HCT116 (cell line): ENCODE measurements around the gene OPN5. TPM values are rescaled to one million over a fixed set of nuclear protein-coding genes. Genes with fewer than 3 reads are reported as not detected.

Source experiments
- ATAC-seq: fragments of 200-7000 bp; cut with Tn5 transposase; 2 replicates; pipeline ENCODE4 v1.9.1; 2020; ENCODE audit warnings: mild to moderate bottlenecking, moderate library complexity
- BruUV-seq: library from RNA; stranded (reverse); fragments of 400-500 nt; replicated peaks from 2 replicates; lab custom pipeline; 2021; lab: Mats Ljungman, UMichigan
- CTCF ChIA-PET: fragments of 300-600 bp; sonication (Branson Sonifier 250); formaldehyde crosslinking; loops from one replicate; lab custom pipeline; 2021; ENCODE audit warnings: antibody characterized with exemption; lab: Charles Lee
- POLR2A ChIA-PET: fragments of 300-600, 350-600 bp; sonication (Branson Sonifier 250); formaldehyde crosslinking; loops from one replicate; lab custom pipeline; 2021; ENCODE audit warnings: antibody characterized with exemption; lab: Charles Lee
- RAD21 ChIA-PET, 2 experiments: fragments of 300-600 bp; sonication (Branson Sonifier 250); formaldehyde crosslinking; loops; one replicate each; lab custom pipeline; 2023; ENCODE audit warnings: low total read pairs in 2 of 2; ENCODE audit not compliant: uncharacterized antibody in 2 of 2, unreplicated experiment in 2 of 2, low non-redundant PET in 1 of 2; lab: Charles Lee
- DNase-seq: peaks from one replicate; pipeline ENCODE4 v3.0.0-alpha.2; 2010; ENCODE audit warnings: low read depth, low spot score
- H2AFZ ChIP-seq: fragments of 200-600 bp; shearing (Covaris generic), sonication (generic); 2 replicates; pipeline ENCODE4 v1.6.1; 2017; ENCODE audit warnings: low read depth, mixed run types, mixed read lengths, antibody characterized with exemption, low read length; ENCODE audit not compliant: poor library complexity, severe bottlenecking
- H3K27ac ChIP-seq: 2 replicates; pipeline ENCODE4 v1.5.1; 2012; ENCODE audit warnings: low read depth, low read length
- H3K27me3 ChIP-seq: fragments of 200-600 bp; sonication (generic); 2 replicates; pipeline ENCODE4 v1.6.1; 2016; ENCODE audit warnings: mixed run types, low read length, mixed read lengths; ENCODE audit not compliant: insufficient read depth
- H3K36me3 ChIP-seq, 2 experiments: fragments of 200-500 bp in 1 of 2; fragments of 200-600 bp in 1 of 2; sonication (Bioruptor generic) in 1 of 2; sonication (generic) in 1 of 2; 2 replicates each; pipeline versions ENCODE4 v1.5.1 to v1.6.1; 2014 to 2016; ENCODE audit warnings: low read length in 2 of 2, inconsistent platforms in 1 of 2, mixed read lengths in 1 of 2, mixed run types in 1 of 2; ENCODE audit not compliant: insufficient read depth in 2 of 2, control insufficient read depth in 1 of 2
- H3K4me1 ChIP-seq, 2 experiments: fragments of 200-600 bp in 1 of 2; sonication (generic) in 1 of 2; 2 replicates each; pipeline versions ENCODE4 v1.5.1 to v1.6.1; 2012 to 2017; ENCODE audit warnings: low read length in 2 of 2, inconsistent platforms in 1 of 2, mild to moderate bottlenecking in 1 of 2, mixed read lengths in 1 of 2, mixed run types in 1 of 2, moderate library complexity in 1 of 2; ENCODE audit not compliant: insufficient read depth in 2 of 2, control insufficient read depth in 1 of 2
- H3K4me2 ChIP-seq: fragments of 200-600 bp; sonication (generic); 2 replicates; pipeline ENCODE4 v1.6.1; 2017; ENCODE audit warnings: mixed run types, low read length, mixed read lengths
- H3K4me3 ChIP-seq, 2 experiments: fragments of 200-600 bp in 1 of 2; sonication (generic) in 1 of 2; replicated peaks in 1 of 2; 2 replicates each; pipeline ENCODE4 v1.5.1; 2011 to 2016; ENCODE audit warnings: low read length in 2 of 2, control low read depth in 1 of 2, low read depth in 1 of 2, mild to moderate bottlenecking in 1 of 2, mixed read lengths in 1 of 2, mixed run types in 1 of 2
- H3K79me2 ChIP-seq: fragments of 200-600 bp; sonication (generic); 2 replicates; pipeline ENCODE4 v1.6.1; 2017; ENCODE audit warnings: mild to moderate bottlenecking, mixed run types, low read length, moderate library complexity, mixed read lengths; ENCODE audit not compliant: insufficient read depth
- H3K9ac ChIP-seq: fragments of 200-600 bp; sonication (generic); 2 replicates; pipeline ENCODE4 v1.6.1; 2016; ENCODE audit warnings: low read length, mixed read lengths
- H3K9me2 ChIP-seq: fragments of 200-600 bp; sonication (generic), shearing (Covaris generic); 2 replicates; pipeline ENCODE4 v1.6.1; 2017; ENCODE audit warnings: mixed run types, mild to moderate bottlenecking, moderate library complexity; ENCODE audit not compliant: insufficient read depth
- H3K9me3 ChIP-seq, 2 experiments: fragments of 200-500 bp in 1 of 2; fragments of 200-600 bp in 1 of 2; sonication (Bioruptor generic) in 1 of 2; sonication (generic) in 1 of 2; 2 replicates each; pipeline ENCODE4 v1.6.1; 2014 to 2017; ENCODE audit warnings: low read length in 2 of 2, mixed read lengths in 2 of 2, inconsistent platforms in 1 of 2, low read depth in 1 of 2, mild to moderate bottlenecking in 1 of 2, mixed run types in 1 of 2, moderate library complexity in 1 of 2; ENCODE audit not compliant: control insufficient read depth in 1 of 2, insufficient read depth in 1 of 2
- H4K20me1 ChIP-seq: fragments of 200-600 bp; sonication (generic), shearing (Covaris generic); 2 replicates; pipeline ENCODE4 v1.6.1; 2017; ENCODE audit warnings: mixed run types, mild to moderate bottlenecking, moderate library complexity; ENCODE audit not compliant: insufficient read depth
- CBX3 ChIP-seq: IDR thresholded peaks from 2 replicates; pipeline ENCODE4 v1.6.1; 2012; ENCODE audit warnings: low read depth
- CEBPB ChIP-seq: IDR thresholded peaks from 2 replicates; pipeline ENCODE4 v1.6.1; 2012; ENCODE audit warnings: low read depth
- EGR1 ChIP-seq: IDR thresholded peaks from 2 replicates; pipeline ENCODE4 v1.6.1; 2012; ENCODE audit warnings: low read depth
- EZH2 ChIP-seq: fragments of 200-600 bp; sonication (generic); IDR thresholded peaks from 2 replicates; pipeline ENCODE4 v1.6.1; 2017; ENCODE audit warnings: antibody characterized with exemption, mixed run types
- EZH2phosphoT487 ChIP-seq: fragments of 200-600 bp; IDR thresholded peaks from 2 replicates; pipeline ENCODE4 v1.6.1; 2018; ENCODE audit warnings: antibody characterized with exemption, borderline replicate concordance
- FOSL1 ChIP-seq: IDR thresholded peaks from 2 replicates; pipeline ENCODE4 v1.6.1; 2012; ENCODE audit warnings: low read depth
- JUND ChIP-seq: IDR thresholded peaks from 2 replicates; pipeline ENCODE4 v1.6.1; 2012
- POLR2A ChIP-seq: IDR thresholded peaks from 2 replicates; pipeline ENCODE4 v1.7.0; 2011; ENCODE audit warnings: borderline replicate concordance; ENCODE audit not compliant: insufficient read depth, insufficient read length; ENCODE audit errors: extremely low read depth
- RAD21 ChIP-seq: IDR thresholded peaks from 2 replicates; pipeline ENCODE4 v1.6.1; 2012; ENCODE audit warnings: low read depth, mild to moderate bottlenecking
- SP1 ChIP-seq: IDR thresholded peaks from 2 replicates; pipeline ENCODE4 v1.6.1; 2012; ENCODE audit warnings: low read depth
- SRF ChIP-seq: IDR thresholded peaks from 2 replicates; pipeline ENCODE4 v1.6.1; 2012; ENCODE audit warnings: low read depth
- TCF7L2 ChIP-seq: IDR thresholded peaks from 2 replicates; pipeline ENCODE4 v1.7.0; 2011; ENCODE audit warnings: borderline replicate concordance, inconsistent platforms; ENCODE audit not compliant: insufficient read depth, insufficient read length; ENCODE audit errors: extremely low read depth
- YY1 ChIP-seq: IDR thresholded peaks from 2 replicates; pipeline ENCODE4 v1.6.1; 2011; ENCODE audit warnings: low read length, low read depth, moderate library complexity, mild to moderate bottlenecking; ENCODE audit not compliant: insufficient replicate concordance; ENCODE audit errors: extremely low read depth
- ZFX ChIP-seq: fragments of 450-650 bp; IDR thresholded peaks from 2 replicates; pipeline ENCODE4 v1.6.1; 2017
- ZNF274 ChIP-seq: fragments of 200-500 bp; sonication (Bioruptor generic); IDR thresholded peaks from 2 replicates; pipeline ENCODE4 v1.6.1; 2014; ENCODE audit warnings: mild to moderate bottlenecking, low read depth, low read length, inconsistent platforms
- intact Hi-C: fragments of 100-400 bp; cut with micrococcal nuclease; formaldehyde crosslinking; loops from 2 replicates; pipeline ENCODE4 v1.10.0; 2022
- total RNA-seq: library from RNA; stranded (reverse); gene quantifications from one replicate; pipeline ENCODE4 v1.2.1, GENCODE V29; 2021; ENCODE audit not compliant: unreplicated experiment
- TF ChIP-seq, protein P1 (sequence below), 3 experiments: fragments of 200-600 bp in 1 of 3; sonication (generic) in 1 of 3; IDR thresholded peaks in 2 of 3; conservative IDR thresholded peaks in 1 of 3; 2 replicates each; pipeline ENCODE4 v1.5.1; 2012 to 2017; ENCODE audit warnings: low read depth in 2 of 3, low read length in 2 of 3, antibody characterized with exemption in 1 of 3, borderline replicate concordance in 1 of 3, control low read depth in 1 of 3, mild to moderate bottlenecking in 1 of 3, mixed read lengths in 1 of 3, mixed run types in 1 of 3, moderate library complexity in 1 of 3; ENCODE audit not compliant: insufficient read depth in 1 of 3
- TF ChIP-seq, protein P2 (sequence below): IDR thresholded peaks from 2 replicates; pipeline ENCODE4 v1.6.1; 2012
- TF ChIP-seq, protein P3 (sequence below): IDR thresholded peaks from 2 replicates; pipeline ENCODE4 v1.6.1; 2012
- TF ChIP-seq, protein P4 (sequence below): IDR thresholded peaks from 2 replicates; pipeline ENCODE4 v1.6.1; 2011; ENCODE audit warnings: mild to moderate bottlenecking, low read length, moderate library complexity; ENCODE audit not compliant: insufficient replicate concordance; ENCODE audit errors: extremely low read depth

OPN5 gene
- total RNA-seq, 1 experiment from 2014 or later: not detected

DNA sequence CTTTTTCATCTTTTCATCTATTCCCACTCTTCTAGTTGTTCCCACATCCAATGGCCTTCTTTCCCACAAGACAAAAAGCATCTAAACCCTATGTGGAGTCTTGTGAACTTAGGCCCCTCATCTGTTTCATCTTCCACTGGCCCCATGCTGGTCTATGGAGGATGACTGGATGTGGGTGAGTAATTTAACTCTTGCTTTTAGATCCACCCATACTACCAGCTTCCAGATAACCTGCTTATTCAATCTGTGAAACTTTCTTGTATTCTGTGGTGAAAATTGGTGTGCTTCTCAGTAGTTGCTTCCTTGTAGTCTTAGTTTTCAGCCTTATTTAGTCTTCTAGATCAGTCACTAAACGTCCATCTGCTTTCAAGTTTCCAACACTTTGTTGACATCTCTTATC lies 64.9 kb downstream of the OPN5 start (continued):
- TF ChIP-seq, protein P1, sequence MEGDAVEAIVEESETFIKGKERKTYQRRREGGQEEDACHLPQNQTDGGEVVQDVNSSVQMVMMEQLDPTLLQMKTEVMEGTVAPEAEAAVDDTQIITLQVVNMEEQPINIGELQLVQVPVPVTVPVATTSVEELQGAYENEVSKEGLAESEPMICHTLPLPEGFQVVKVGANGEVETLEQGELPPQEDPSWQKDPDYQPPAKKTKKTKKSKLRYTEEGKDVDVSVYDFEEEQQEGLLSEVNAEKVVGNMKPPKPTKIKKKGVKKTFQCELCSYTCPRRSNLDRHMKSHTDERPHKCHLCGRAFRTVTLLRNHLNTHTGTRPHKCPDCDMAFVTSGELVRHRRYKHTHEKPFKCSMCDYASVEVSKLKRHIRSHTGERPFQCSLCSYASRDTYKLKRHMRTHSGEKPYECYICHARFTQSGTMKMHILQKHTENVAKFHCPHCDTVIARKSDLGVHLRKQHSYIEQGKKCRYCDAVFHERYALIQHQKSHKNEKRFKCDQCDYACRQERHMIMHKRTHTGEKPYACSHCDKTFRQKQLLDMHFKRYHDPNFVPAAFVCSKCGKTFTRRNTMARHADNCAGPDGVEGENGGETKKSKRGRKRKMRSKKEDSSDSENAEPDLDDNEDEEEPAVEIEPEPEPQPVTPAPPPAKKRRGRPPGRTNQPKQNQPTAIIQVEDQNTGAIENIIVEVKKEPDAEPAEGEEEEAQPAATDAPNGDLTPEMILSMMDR (IDR thresholded peaks at IDR 0.05 in 2 of 3, conservative IDR thresholded peaks at IDR 0.05 in 1 of 3; ENCODE audit: borderline replicate concordance in 1 of 3, insufficient read depth in 1 of 3, low read depth in 2 of 3, low read length in 2 of 3): no peak
- TF ChIP-seq RAD21 (no peak), EGR1 (no peak), TCF7L2 (no peak), FOSL1 (no peak)

DNA sequence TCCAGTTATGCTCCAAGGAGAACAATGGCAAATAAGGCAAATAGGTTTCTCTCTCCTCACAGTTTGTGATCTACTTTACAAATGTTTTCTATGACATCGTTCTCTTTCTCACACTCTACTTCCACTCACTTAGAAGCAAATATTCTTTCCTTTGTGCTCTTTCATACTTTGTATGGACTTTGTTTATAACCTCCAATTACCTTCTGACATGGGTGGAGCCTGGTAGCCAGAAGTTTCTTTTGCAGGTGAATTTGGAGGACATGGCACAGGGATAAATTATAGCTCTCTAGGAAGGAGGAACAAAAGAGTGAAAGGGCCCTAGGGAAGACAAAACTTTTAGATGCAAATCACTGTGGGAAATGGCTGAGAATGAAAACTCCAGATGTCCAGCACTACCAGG lies 69.3 kb downstream of the OPN5 start:
- H3K9ac ChIP-seq: no peak overlapping the region
- ATAC-seq (no peak), DNase-seq (no peak)
- no peak overlapping the region for H3K4me3 ChIP-seq
- H2AFZ ChIP-seq: no peak overlapping the region
- H3K27ac ChIP-seq: no peak overlapping the region
- RAD21 ChIA-PET: no interaction called here
- no peaks in the 10 kb centered on the region for H4K20me1 ChIP-seq
- H3K79me2 ChIP-seq: no peaks in the 10 kb centered on the region
- no peaks in the 10 kb centered on the region for H3K9me3 ChIP-seq
- no peaks in the 10 kb centered on the region for H3K27me3 ChIP-seq
- TF ChIP-seq, protein P2, sequence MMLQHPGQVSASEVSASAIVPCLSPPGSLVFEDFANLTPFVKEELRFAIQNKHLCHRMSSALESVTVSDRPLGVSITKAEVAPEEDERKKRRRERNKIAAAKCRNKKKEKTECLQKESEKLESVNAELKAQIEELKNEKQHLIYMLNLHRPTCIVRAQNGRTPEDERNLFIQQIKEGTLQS: no peak
- TF ChIP-seq YY1: no peak
- no peak for TF ChIP-seq SRF
- no peak for TF ChIP-seq JUND
- no peak for TF ChIP-seq POLR2A
- TF ChIP-seq CBX3: no peak
- TF ChIP-seq RAD21: no peak
- no peak for TF ChIP-seq SP1
- no peak for TF ChIP-seq EZH2phosphoT487
- no peak for TF ChIP-seq TCF7L2
- TF ChIP-seq ZFX: no peak
- TF ChIP-seq, protein P3, sequence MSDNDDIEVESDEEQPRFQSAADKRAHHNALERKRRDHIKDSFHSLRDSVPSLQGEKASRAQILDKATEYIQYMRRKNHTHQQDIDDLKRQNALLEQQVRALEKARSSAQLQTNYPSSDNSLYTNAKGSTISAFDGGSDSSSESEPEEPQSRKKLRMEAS: no peak
- no peak for TF ChIP-seq EGR1
- TF ChIP-seq EZH2: no peak
- TF ChIP-seq, protein P1 (IDR thresholded peaks at IDR 0.05 in 2 of 3, conservative IDR thresholded peaks at IDR 0.05 in 1 of 3; ENCODE audit: borderline replicate concordance in 1 of 3, insufficient read depth in 1 of 3, low read depth in 2 of 3, low read length in 2 of 3): no peak
- no peak for TF ChIP-seq CEBPB
- TF ChIP-seq, protein P4, sequence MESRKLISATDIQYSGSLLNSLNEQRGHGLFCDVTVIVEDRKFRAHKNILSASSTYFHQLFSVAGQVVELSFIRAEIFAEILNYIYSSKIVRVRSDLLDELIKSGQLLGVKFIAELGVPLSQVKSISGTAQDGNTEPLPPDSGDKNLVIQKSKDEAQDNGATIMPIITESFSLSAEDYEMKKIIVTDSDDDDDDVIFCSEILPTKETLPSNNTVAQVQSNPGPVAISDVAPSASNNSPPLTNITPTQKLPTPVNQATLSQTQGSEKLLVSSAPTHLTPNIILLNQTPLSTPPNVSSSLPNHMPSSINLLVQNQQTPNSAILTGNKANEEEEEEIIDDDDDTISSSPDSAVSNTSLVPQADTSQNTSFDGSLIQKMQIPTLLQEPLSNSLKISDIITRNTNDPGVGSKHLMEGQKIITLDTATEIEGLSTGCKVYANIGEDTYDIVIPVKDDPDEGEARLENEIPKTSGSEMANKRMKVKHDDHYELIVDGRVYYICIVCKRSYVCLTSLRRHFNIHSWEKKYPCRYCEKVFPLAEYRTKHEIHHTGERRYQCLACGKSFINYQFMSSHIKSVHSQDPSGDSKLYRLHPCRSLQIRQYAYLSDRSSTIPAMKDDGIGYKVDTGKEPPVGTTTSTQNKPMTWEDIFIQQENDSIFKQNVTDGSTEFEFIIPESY: no peak
- no peak for TF ChIP-seq ZNF274
- POLR2A ChIA-PET: no interaction called here
- no peak overlapping the region for H3K4me2 ChIP-seq
- CTCF ChIA-PET: no interaction called here
- no peaks in the 10 kb centered on the region for H3K4me1 ChIP-seq
- no TSS peak for BruUV-seq
- no peaks in the 10 kb centered on the region for H3K36me3 ChIP-seq
- intact Hi-C loops: no loop called here
- no peaks in the 10 kb centered on the region for H3K9me2 ChIP-seq
